Stomach (tissue), 9 donors: ENCODE results near the gene ITPA. TPM values are rescaled to one million over a fixed set of nuclear protein-coding genes. Genes with fewer than 3 reads are reported as not detected.

Experiments used
- DNase-seq, 2 donors: peaks; one replicate each; pipeline versions ENCODE4 v3.0.0 to v3.0.0-alpha.2; 2013 to 2019
- H3K27ac ChIP-seq, 5 donors: fragments of 200-600 bp in 4 of 5; sonication (generic) in 4 of 5; one replicate each; pipeline ENCODE4 v1.5.1; 2013 to 2019; ENCODE audit warnings: mild to moderate bottlenecking in 1 of 5, moderate library complexity in 1 of 5
- H3K27me3 ChIP-seq, 3 donors: fragments of 200-600 bp; sonication (generic); one replicate each; pipeline ENCODE4 v1.5.1; 2017 to 2019; ENCODE audit warnings: mixed run types in 1 of 3
- H3K36me3 ChIP-seq, 4 donors: fragments of 200-600 bp; sonication (generic); 1 replicate in 3 of 4; 2 replicates in 1 of 4; pipeline ENCODE4 v1.5.1; 2016 to 2019
- H3K4me1 ChIP-seq, 4 donors: fragments of 200-600 bp; sonication (generic); one replicate each; pipeline ENCODE4 v1.5.1; 2016 to 2019
- H3K4me3 ChIP-seq, 4 donors: fragments of 200-600 bp; sonication (generic) in 3 of 4; one replicate each; pipeline ENCODE4 v1.5.1; 2016 to 2019; ENCODE audit warnings: mild to moderate bottlenecking in 1 of 4
- H3K9me3 ChIP-seq, 4 donors: fragments of 200-600 bp; sonication (generic); one replicate each; pipeline ENCODE4 v1.5.1; 2016 to 2019
- CTCF ChIP-seq, 7 experiments: fragments of 450-650 bp in 4 of 7; fragments of 200-600 bp in 3 of 7; sonication (generic) in 3 of 7; IDR thresholded peaks; one replicate each; pipeline ENCODE4 v1.5.1; 2016 to 2019; ENCODE audit warnings: antibody characterized with exemption in 7 of 7, control low read depth in 2 of 7, mild to moderate bottlenecking in 1 of 7
- EP300 ChIP-seq: sonication (generic); formaldehyde crosslinking; IDR thresholded peaks from one replicate; pipeline ENCODE4 v1.6.1; 2017; ENCODE audit warnings: antibody characterized with exemption
- POLR2A ChIP-seq, 4 donors: fragments of 450-650 bp; IDR thresholded peaks; one replicate each; pipeline ENCODE4 v1.6.1; 2016; ENCODE audit warnings: antibody characterized with exemption in 4 of 4, control low read depth in 2 of 4, mild to moderate bottlenecking in 1 of 4, moderate library complexity in 1 of 4
- POLR2AphosphoS5 ChIP-seq, 3 donors: sonication (generic); formaldehyde crosslinking; IDR thresholded peaks; one replicate each; pipeline ENCODE4 v1.6.1; 2016; ENCODE audit warnings: antibody characterized with exemption in 3 of 3
- WGBS, 5 donors: extraction: QIAGEN DNeasy Blood & Tissue Kit in 3 of 5; methylation state at CpG; one replicate each; pipeline versions ENCODE4 v1.1.5 to v1.1.7; 2013 to 2018; 5-methylcytosine and 5-hydroxymethylcytosine counted together
- intact Hi-C: fragments of 100-400 bp; cut with DNase I; formaldehyde crosslinking; loops from one replicate; pipeline ENCODE4 v1.15.1; 2023; ENCODE audit warnings: low total_unique reads
- polyA plus RNA-seq, 3 donors: library from polyadenylated mRNA; stranded (reverse); fragments of 200-250 nt; gene quantifications; one replicate each; pipeline ENCODE4 v1.2.3, GENCODE V29; 2013
- total RNA-seq, 5 donors: library from RNA; depleted of rRNA; stranded (reverse); fragments of >200 nt; gene quantifications; one replicate each; pipeline versions ENCODE4 v1.1.0 to v1.2.3, GENCODE V29; 2014 to 2016
- donor health status: healthy with polysubstance abuse.
- donor health status: Bipolar disorder and iron deficiency.
- donor health status: healthy.

ITPA gene
- total and polyA plus RNA-seq, 8 donors = 11.1 to 105 (median 48.7) TPM

GRCh38 chr20:3162080-3162611, 47.2 kb upstream of the ITPA start:
- Histone ChIP-seq H3K9me3 (no peaks in the 10 kb centered on the region), H3K36me3 (peaks cover 0 to 5% (median 2%) of the 10 kb centered on the region in 4 donors), H3K4me1 (peaks cover 18 to 49% (median 38%) of the 10 kb centered on the region in 4 donors), H3K27me3 (peaks cover 0 to 6% (median 0%) of the 10 kb centered on the region in 3 donors), H3K27ac (peak overlapping the region in 1 of 5 donors; percentile 16), H3K4me3 (no peak overlapping the region)
- TF ChIP-seq CTCF (IDR thresholded peaks at IDR 0.05) = no peak
- TF ChIP-seq EP300 = no peak
- TF ChIP-seq POLR2A (IDR thresholded peaks at IDR 0.05) = no peak
- no peak for TF ChIP-seq POLR2AphosphoS5 (IDR thresholded peaks at IDR 0.05)
- intact Hi-C loops = no loop called here
- DNase-seq = peak; percentile 42 to 49
- 26 to 43% (median 39%) methylated on average over 11 of the region's 11 CpGs for WGBS, 5 donors

GRCh38 chr20:3163099-3164042, 45.9 kb upstream of the ITPA start:
- 86 to 92% (median 89%) methylated on average over 13 to 14 of the region's 14 CpGs for WGBS, 5 donors
- no peak for TF ChIP-seq POLR2A (IDR thresholded peaks at IDR 0.05)
- no peak for TF ChIP-seq EP300
- no peak for TF ChIP-seq POLR2AphosphoS5 (IDR thresholded peaks at IDR 0.05)
- no peak for TF ChIP-seq CTCF (IDR thresholded peaks at IDR 0.05)
- intact Hi-C loops = no loop called here

GRCh38 chr20:3164043-3164762, 45.1 kb upstream of the ITPA start:
- Histone ChIP-seq H3K36me3 (peaks cover 0 to 5% (median 2%) of the 10 kb centered on the region in 4 donors), H3K9me3 (no peaks in the 10 kb centered on the region), H3K4me3 (no peak overlapping the region), H3K27ac (no peak overlapping the region), H3K4me1 (peaks cover 0 to 43% (median 29%) of the 10 kb centered on the region in 4 donors), H3K27me3 (peaks cover 0 to 22% (median 0%) of the 10 kb centered on the region in 3 donors)
- WGBS, 5 donors = 86 to 93% (median 90%) methylated on average over 11 to 31 of the region's 32 CpGs
- intact Hi-C loops = no loop called here
- DNase-seq = peak in 1 of 2 donors; percentile 6
- no peak for TF ChIP-seq EP300

More at GRCh38 chr20:3163099-3164042, 45.9 kb upstream of the ITPA start:
- peak in 1 of 2 donors; percentile 11 for DNase-seq
- Histone ChIP-seq H3K27ac (no peak overlapping the region), H3K4me1 (peaks cover 6 to 46% (median 34%) of the 10 kb centered on the region in 4 donors), H3K9me3 (no peaks in the 10 kb centered on the region), H3K36me3 (peaks cover 0 to 5% (median 2%) of the 10 kb centered on the region in 4 donors), H3K4me3 (no peak overlapping the region), H3K27me3 (peaks cover 0 to 17% (median 0%) of the 10 kb centered on the region in 3 donors)

- peaks cover 0 to 41% (median 29%) of the 10 kb centered on the region in 4 donors for H3K4me1 ChIP-seq
- no peaks in the 10 kb centered on the region for H3K9me3 ChIP-seq
- TF ChIP-seq POLR2AphosphoS5 (IDR thresholded peaks at IDR 0.05) = no peak
- intact Hi-C loops = no loop called here
- H3K4me3 ChIP-seq = no peak overlapping the region
- H3K27ac ChIP-seq = no peak overlapping the region
- peak in 1 of 2 donors; percentile 2 for DNase-seq
- H3K27me3 ChIP-seq = peaks cover 0 to 22% (median 0%) of the 10 kb centered on the region in 3 donors
- WGBS, 5 donors = 75 to 92% (median 87%) methylated on average over 18 to 41 of the region's 41 CpGs
- H3K36me3 ChIP-seq = peaks cover 0 to 5% (median 2%) of the 10 kb centered on the region in 4 donors
Measured at GRCh38 chr20:3164763-3165410, 44.4 kb upstream of the ITPA start.
